Measurements from ENCODE around the gene ALDH4A1.

The ALDH4A1 gene

DNA sequence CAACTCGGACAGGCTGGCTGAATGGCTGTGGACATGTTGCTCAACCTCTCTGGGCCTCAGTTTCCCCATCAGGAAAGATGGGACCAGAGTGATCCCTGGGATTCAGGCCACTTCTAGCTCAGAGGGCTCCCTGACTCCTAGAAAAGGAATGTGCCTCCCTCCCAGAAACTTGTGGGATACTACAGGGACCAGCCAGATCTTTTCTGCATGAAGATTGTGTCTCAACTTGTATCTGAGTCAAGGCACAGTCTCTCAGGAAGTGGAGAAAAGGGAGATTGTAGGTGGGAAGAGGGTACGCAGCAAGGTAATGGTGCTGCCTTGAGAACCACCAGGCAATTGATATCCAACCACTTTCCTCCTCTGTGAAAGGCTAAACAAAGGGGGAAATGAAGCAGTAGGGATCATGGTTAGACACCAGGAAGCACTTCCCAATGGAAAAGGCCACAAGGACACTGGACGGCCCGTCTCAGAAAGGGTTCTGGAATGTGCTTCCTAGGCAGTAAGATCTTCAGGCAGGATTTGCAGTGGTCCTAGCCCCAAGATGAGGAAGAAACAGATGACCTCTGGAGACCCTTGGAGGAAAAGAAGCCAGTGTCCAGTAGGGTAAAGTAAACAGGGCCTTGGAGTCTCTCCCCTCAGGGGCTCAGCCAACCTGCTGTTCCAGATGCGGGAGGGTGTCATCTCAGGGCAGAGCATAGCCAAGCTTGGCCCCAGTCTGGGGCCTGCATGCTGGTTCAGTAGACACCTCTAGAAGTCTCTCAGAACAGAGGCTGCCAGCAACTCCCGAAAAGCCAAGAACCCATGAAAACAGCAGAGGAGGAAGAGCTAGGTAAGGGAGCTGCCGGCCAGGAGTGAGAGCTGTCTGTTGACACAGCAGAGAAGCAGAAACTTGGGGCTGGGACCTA lies 37.3 kb upstream of the ALDH4A1 start:
- TF ChIP-seq, protein P1, sequence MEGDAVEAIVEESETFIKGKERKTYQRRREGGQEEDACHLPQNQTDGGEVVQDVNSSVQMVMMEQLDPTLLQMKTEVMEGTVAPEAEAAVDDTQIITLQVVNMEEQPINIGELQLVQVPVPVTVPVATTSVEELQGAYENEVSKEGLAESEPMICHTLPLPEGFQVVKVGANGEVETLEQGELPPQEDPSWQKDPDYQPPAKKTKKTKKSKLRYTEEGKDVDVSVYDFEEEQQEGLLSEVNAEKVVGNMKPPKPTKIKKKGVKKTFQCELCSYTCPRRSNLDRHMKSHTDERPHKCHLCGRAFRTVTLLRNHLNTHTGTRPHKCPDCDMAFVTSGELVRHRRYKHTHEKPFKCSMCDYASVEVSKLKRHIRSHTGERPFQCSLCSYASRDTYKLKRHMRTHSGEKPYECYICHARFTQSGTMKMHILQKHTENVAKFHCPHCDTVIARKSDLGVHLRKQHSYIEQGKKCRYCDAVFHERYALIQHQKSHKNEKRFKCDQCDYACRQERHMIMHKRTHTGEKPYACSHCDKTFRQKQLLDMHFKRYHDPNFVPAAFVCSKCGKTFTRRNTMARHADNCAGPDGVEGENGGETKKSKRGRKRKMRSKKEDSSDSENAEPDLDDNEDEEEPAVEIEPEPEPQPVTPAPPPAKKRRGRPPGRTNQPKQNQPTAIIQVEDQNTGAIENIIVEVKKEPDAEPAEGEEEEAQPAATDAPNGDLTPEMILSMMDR (IDR thresholded peaks at IDR 0.05; ENCODE audit: low read depth, low read length), result no peak
- H3K4me3 ChIP-seq (ENCODE audit: low read depth, low read length), result no peak overlapping the region
- in situ Hi-C loops (cut with HindIII; ENCODE audit: low sequenced_read_pairs), result no loop called here
- no peak for DNase-seq (ENCODE audit: low read depth, low spot score)

GRCh38 chr1:18938707-18939070 lies 36.3 kb upstream of the ALDH4A1 start:
- no peak for DNase-seq (ENCODE audit: low read depth, low spot score)
- in situ Hi-C loops (cut with HindIII; ENCODE audit: low sequenced_read_pairs), result no loop called here
- TF ChIP-seq, protein P1 (IDR thresholded peaks at IDR 0.05; ENCODE audit: low read depth, low read length), result no peak
- H3K4me3 ChIP-seq (ENCODE audit: low read depth, low read length), result no peak overlapping the region

DNA sequence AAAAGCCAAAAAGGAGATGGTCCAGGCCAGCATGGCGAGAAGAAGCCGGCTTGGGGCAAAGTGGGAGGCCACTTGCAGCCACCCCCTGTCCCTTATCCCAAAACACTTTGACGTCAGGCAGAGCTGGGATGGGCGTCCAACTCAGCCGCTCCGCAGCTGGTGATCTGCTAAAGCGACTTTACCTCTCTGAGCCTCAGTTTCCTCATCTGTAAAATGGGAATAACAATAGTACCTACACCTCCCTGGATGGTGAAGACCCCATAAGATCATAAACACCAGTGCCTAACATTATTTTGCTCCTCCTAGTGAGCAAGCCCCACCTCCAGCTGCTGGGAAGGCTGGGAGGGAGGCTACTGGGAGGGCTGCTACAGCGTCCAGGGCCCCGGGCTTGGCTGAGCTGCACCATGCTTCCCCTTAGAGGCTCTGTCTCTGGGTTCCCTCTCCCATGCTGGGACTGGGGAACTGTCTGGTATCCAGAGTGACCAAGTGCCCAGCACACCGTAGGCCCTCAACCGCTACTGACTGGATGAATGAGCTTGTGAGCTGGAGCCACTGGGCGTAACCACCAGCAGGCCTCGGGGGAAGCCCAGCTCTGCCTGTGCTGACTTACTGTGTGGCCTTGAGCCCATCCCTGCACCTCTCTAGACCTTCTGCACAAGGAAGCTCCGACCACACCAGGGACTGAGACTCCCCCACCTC lies 35.8 kb upstream of the ALDH4A1 start:
- TF ChIP-seq, protein P1 (IDR thresholded peaks at IDR 0.05; ENCODE audit: low read depth, low read length), result no peak
- in situ Hi-C loops (cut with HindIII; ENCODE audit: low sequenced_read_pairs), result no loop called here
- no peak for DNase-seq (ENCODE audit: low read depth, low spot score)
- no peak overlapping the region for H3K4me3 ChIP-seq (ENCODE audit: low read depth, low read length)

DNA sequence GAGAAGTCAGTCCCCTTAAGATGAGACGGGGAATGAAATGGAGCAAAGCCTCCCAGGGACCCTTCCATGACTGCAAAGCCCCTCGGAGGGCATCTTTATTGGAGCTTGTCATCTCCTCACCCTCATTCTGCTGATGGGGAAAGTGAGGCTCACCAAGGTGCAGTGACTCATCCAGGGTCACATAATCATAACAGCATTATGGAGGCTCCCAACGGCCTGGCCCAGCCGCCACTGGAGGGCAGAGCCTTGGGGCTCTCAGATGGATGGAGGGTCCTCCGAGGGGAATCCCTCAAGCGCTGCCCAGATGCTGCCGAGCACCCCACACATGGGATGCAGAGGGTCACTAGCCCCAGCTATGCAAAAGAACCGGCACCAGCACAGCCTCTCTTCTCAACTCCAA lies 35.2 kb upstream of the ALDH4A1 start:
- DNase-seq (ENCODE audit: low read depth, low spot score), result no peak
- H3K4me3 ChIP-seq (ENCODE audit: low read depth, low read length), result no peak overlapping the region
- TF ChIP-seq, protein P1 (IDR thresholded peaks at IDR 0.05; ENCODE audit: low read depth, low read length), result no peak
- in situ Hi-C loops (cut with HindIII; ENCODE audit: low sequenced_read_pairs), result no loop called here

DNA sequence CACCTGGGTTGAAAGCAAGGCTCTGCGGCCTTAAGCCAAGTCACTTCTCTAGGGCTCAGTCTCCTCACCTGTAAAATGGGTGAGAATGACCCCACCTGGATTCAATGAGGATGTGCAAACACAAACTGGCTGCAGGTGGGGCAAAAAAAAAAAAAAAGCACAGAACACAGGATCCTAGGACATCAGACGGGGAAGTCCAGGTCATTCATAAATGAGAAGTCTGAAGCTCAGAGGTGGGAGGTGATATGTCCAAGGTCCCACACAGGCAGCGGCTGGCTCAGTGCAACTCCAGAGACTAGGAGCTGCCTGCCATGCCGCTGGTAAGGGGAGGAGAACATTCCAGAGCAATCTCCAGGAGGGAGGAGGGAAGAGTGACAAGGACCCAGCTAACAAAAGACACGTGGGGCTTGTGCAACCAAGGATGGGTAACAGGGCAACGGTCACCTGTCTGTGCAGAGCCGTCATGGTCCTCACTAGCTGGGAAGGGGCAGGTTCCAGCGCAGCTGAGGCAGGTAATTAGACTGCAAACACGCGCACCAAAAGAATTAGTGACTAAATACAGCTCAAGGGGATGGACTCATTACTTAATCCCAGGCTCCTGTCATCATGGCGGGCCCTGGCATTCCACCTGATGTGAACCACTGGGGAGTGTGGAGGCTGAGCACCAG lies 34.6 kb upstream of the ALDH4A1 start:
- TF ChIP-seq, protein P1 (IDR thresholded peaks at IDR 0.05; ENCODE audit: low read depth, low read length), result no peak
- DNase-seq (ENCODE audit: low read depth, low spot score), result no peak
- in situ Hi-C loops (cut with HindIII; ENCODE audit: low sequenced_read_pairs), result no loop called here
- no peak overlapping the region for H3K4me3 ChIP-seq (ENCODE audit: low read depth, low read length)

DNA sequence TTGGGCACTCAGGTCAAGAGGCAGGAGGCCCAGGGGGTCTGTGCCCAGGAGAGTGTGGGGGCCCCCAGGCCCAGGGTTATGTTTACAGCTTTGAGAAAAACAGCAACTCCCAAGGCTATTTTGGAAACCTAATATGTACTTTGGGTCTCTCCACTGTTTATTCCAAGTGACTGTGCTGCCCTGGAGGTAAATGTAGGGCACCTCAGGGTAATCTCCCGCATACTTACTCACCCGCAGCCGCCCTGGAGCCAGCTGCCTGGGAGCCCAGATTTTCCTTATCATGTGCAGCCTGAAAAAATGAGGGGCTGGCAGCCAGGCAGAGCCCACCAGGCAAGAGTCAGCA lies 34.1 kb upstream of the ALDH4A1 start:
- DNase-seq (ENCODE audit: low read depth, low spot score), result no peak
- TF ChIP-seq, protein P1 (IDR thresholded peaks at IDR 0.05; ENCODE audit: low read depth, low read length), result no peak
- in situ Hi-C loops (cut with HindIII; ENCODE audit: low sequenced_read_pairs), result no loop called here
- H3K4me3 ChIP-seq (ENCODE audit: low read depth, low read length), result no peak overlapping the region

Measured in astrocyte of the spinal cord (primary cell).